Measurements from ENCODE around the gene TANK.

Gene TANK

GRCh38 chr2:161172901-161173540 lies 12.8 kb downstream of the TANK start:
- Histone ChIP-seq H3K4me2 (ENCODE audit: low read depth, low read length, poor library complexity, severe bottlenecking) (no peak overlapping the region), H3K36me3 (ENCODE audit: low read length) (peaks cover 12% of the 10 kb centered on the region), H3K9ac (ENCODE audit: low read length) (no peak overlapping the region), H2AFZ (ENCODE audit: low read depth, low read length, severe bottlenecking) (no peak overlapping the region), H3K9me2 (replicated peaks; ENCODE audit: insufficient read depth, low read length) (no peaks in the 10 kb centered on the region), H3K4me3 (ENCODE audit: insufficient read depth, low read length, poor library complexity, severe bottlenecking) (no peak overlapping the region), H3K27ac (ENCODE audit: low read depth, low read length) (no peak overlapping the region), H4K20me1 (ENCODE audit: low read depth, low read length) (no peaks in the 10 kb centered on the region), H3K79me2 (ENCODE audit: insufficient read depth, low read length) (no peaks in the 10 kb centered on the region), H3K27me3 (ENCODE audit: low read length) (no peaks in the 10 kb centered on the region), H3F3A (ENCODE audit: insufficient read depth) (peaks cover 3% of the 10 kb centered on the region; the same call in 1 of the 2 replicates), H3K9me3 (ENCODE audit: insufficient read depth, low read length) (no peaks in the 10 kb centered on the region)
- TF ChIP-seq CTCF (IDR thresholded peaks at IDR 0.05; ENCODE audit: insufficient read depth, low read length, poor library complexity, severe bottlenecking): no peak
- TF ChIP-seq EZH2phosphoT487 (conservative IDR thresholded peaks at IDR 0.05; ENCODE audit: low read length): no peak

- Histone ChIP-seq H3K36me3 (ENCODE audit: low read length) (peaks cover 12% of the 10 kb centered on the region), H3F3A (ENCODE audit: insufficient read depth) (peaks cover 3% of the 10 kb centered on the region; the same call in 1 of the 2 replicates), H2AFZ (ENCODE audit: low read depth, low read length, severe bottlenecking) (no peak overlapping the region), H3K27me3 (ENCODE audit: low read length) (no peaks in the 10 kb centered on the region), H3K9me2 (replicated peaks; ENCODE audit: insufficient read depth, low read length) (no peaks in the 10 kb centered on the region), H3K9me3 (ENCODE audit: insufficient read depth, low read length) (no peaks in the 10 kb centered on the region), H3K9ac (ENCODE audit: low read length) (no peak overlapping the region), H3K79me2 (ENCODE audit: insufficient read depth, low read length) (no peaks in the 10 kb centered on the region), H4K20me1 (ENCODE audit: low read depth, low read length) (no peaks in the 10 kb centered on the region), H3K27ac (ENCODE audit: low read depth, low read length) (no peak overlapping the region), H3K4me2 (ENCODE audit: low read depth, low read length, poor library complexity, severe bottlenecking) (no peak overlapping the region), H3K4me3 (ENCODE audit: insufficient read depth, low read length, poor library complexity, severe bottlenecking) (no peak overlapping the region)
- TF ChIP-seq EZH2phosphoT487 (conservative IDR thresholded peaks at IDR 0.05; ENCODE audit: low read length) (no peak), CTCF (IDR thresholded peaks at IDR 0.05; ENCODE audit: insufficient read depth, low read length, poor library complexity, severe bottlenecking) (no peak)
These were observed 13.4 kb downstream of the TANK start for GRCh38 chr2:161173541-161174194.

- no peak for TF ChIP-seq EZH2phosphoT487 (conservative IDR thresholded peaks at IDR 0.05; ENCODE audit: low read length)
- no peak for TF ChIP-seq CTCF (IDR thresholded peaks at IDR 0.05; ENCODE audit: insufficient read depth, low read length, poor library complexity, severe bottlenecking)
- Histone ChIP-seq H3K27ac (ENCODE audit: low read depth, low read length) (no peak overlapping the region), H3K9me2 (replicated peaks; ENCODE audit: insufficient read depth, low read length) (no peaks in the 10 kb centered on the region), H2AFZ (ENCODE audit: low read depth, low read length, severe bottlenecking) (no peak overlapping the region), H3K79me2 (ENCODE audit: insufficient read depth, low read length) (no peaks in the 10 kb centered on the region), H3K9me3 (ENCODE audit: insufficient read depth, low read length) (no peaks in the 10 kb centered on the region), H3F3A (ENCODE audit: insufficient read depth) (no peaks in the 10 kb centered on the region), H3K27me3 (ENCODE audit: low read length) (no peaks in the 10 kb centered on the region), H3K36me3 (ENCODE audit: low read length) (peaks cover 21% of the 10 kb centered on the region), H3K4me2 (ENCODE audit: low read depth, low read length, poor library complexity, severe bottlenecking) (no peak overlapping the region), H3K4me3 (ENCODE audit: insufficient read depth, low read length, poor library complexity, severe bottlenecking) (no peak overlapping the region), H4K20me1 (ENCODE audit: low read depth, low read length) (no peaks in the 10 kb centered on the region), H3K9ac (ENCODE audit: low read length) (no peak overlapping the region)
These were observed 17.7 kb downstream of the TANK start for GRCh38 chr2:161177969-161178368.

Measured in SU-DHL-6 (cell line).